ENCODE measurements around the gene DHPS. TPM values are rescaled to one million over a fixed set of nuclear protein-coding genes. Genes with fewer than 3 reads are reported as not detected.
"Not testable (repeated sequence)": the region's sequence is repeated elsewhere in the genome, so short reads cannot be mapped to it uniquely, and the experiment has no call there.

DHPS gene
- total RNA-seq, 1 donor from 2014 or later = 70.5 TPM

- Histone ChIP-seq H3K9me3 (no peaks in the 10 kb centered on the region), H3K36me3 (no peaks in the 10 kb centered on the region), H3K4me1 (no peaks in the 10 kb centered on the region), H3K4me3 (no peak within 1 kb of the TSS), H3K27ac (no peak within 1 kb of the TSS), H3K27me3 (no peaks in the 10 kb centered on the region)
- DNase-seq = no peak
- no peak for TF ChIP-seq CTCF (IDR thresholded peaks at IDR 0.05)
- intact Hi-C loops (cut with DNase I) = no loop called here
- no peak for ATAC-seq
Measured at GRCh38 chr19:12687496-12688196, 6.0 kb upstream of the DHPS start, which contains the start of gene GNG14. Gene GNG14 (plus strand): TSS chr19:12687998. CDS start chr19:12688049, 51 bp downstream.

DNA sequence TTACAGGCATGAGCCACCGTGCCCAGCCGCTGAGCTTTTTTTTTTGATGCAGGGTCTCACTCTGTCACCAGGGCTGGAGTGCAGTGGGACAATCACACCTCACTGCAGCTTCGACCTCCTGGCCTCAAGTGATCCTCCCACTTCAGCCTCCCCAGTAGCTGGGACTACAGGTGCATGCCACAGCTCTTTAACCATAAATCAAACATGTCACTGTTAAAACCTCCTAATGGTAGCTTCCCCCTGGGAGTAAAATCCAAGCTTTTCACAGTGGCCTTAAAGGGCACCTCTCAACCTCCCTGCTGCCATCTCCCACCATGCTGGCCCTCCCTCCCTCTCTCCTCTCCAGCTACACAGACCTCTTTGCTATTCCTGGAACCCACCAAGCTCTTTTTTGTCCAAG is 4.2 kb upstream of the DHPS start:
- intact Hi-C loops (cut with DNase I) = no loop called here
- DNase-seq (no peak), ATAC-seq (no peak)
- Histone ChIP-seq H3K4me1 (peaks cover 3% of the 10 kb centered on the region), H3K27me3 (no peaks in the 10 kb centered on the region), H3K4me3 (no peak overlapping the region), H3K9me3 (no peaks in the 10 kb centered on the region), H3K27ac (no peak overlapping the region), H3K36me3 (no peaks in the 10 kb centered on the region)
- TF ChIP-seq CTCF (IDR thresholded peaks at IDR 0.05) = no peak

DNA sequence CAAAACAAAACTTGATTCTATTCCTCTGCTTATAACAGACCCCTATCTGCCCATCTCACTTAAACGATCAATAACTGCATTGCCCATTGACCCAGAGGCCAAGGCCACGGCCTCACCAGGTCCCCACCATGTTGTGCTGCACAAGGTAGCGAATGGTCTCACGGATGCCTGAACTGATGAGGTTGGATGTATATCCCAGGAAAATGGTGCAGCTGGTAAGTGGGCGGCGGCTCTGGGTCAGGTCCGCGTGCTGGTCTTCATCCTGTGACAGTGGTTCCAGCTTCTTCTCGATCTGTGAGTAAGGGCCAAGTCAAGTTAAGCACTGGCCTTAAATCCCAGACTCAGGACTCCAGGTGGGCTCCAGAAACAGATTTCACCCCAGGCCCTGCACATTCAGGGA is 1.6 kb downstream of the DHPS start:
- Histone ChIP-seq H3K4me3 (no peak overlapping the region), H3K27me3 (no peaks in the 10 kb centered on the region), H3K4me1 (peaks cover 8% of the 10 kb centered on the region), H3K36me3 (peaks cover 49% of the 10 kb centered on the region), H3K27ac (no peak overlapping the region), H3K9me3 (no peaks in the 10 kb centered on the region)
- ATAC-seq (no peak), DNase-seq (no peak)
- no peak for TF ChIP-seq CTCF (IDR thresholded peaks at IDR 0.05)
- intact Hi-C loops (cut with DNase I) = no loop called here

GRCh38 chr19:12678039-12678438 is 3.6 kb downstream of the DHPS start:
- H3K4me1 ChIP-seq, H3K9me3 ChIP-seq, ATAC-seq, H3K27ac ChIP-seq, H3K4me3 ChIP-seq, H3K27me3 ChIP-seq, DNase-seq: not testable (repeated sequence)
- peaks cover 69% of the 10 kb centered on the region for H3K36me3 ChIP-seq
- intact Hi-C loops (cut with DNase I) = loop anchor here (10.0 kb wide), 1 partner anchor 113 kb away; no protein-coding TSS in a partner anchor

- no peak for TF ChIP-seq CTCF (IDR thresholded peaks at IDR 0.05)
- H3K4me3 ChIP-seq = no peak overlapping the region
- no peak for DNase-seq
- no peaks in the 10 kb centered on the region for H3K27me3 ChIP-seq
- intact Hi-C loops (cut with DNase I) = loop anchor here (10.0 kb wide), 1 partner anchor 112 kb away; no protein-coding TSS in a partner anchor
- peaks cover 78% of the 10 kb centered on the region for H3K36me3 ChIP-seq
- no peak overlapping the region for H3K27ac ChIP-seq
- H3K4me1 ChIP-seq = peaks cover 5% of the 10 kb centered on the region
- ATAC-seq = no peak
- H3K9me3 ChIP-seq = no peaks in the 10 kb centered on the region
Measured at GRCh38 chr19:12676928-12677327, 4.8 kb downstream of the DHPS start.

DNA sequence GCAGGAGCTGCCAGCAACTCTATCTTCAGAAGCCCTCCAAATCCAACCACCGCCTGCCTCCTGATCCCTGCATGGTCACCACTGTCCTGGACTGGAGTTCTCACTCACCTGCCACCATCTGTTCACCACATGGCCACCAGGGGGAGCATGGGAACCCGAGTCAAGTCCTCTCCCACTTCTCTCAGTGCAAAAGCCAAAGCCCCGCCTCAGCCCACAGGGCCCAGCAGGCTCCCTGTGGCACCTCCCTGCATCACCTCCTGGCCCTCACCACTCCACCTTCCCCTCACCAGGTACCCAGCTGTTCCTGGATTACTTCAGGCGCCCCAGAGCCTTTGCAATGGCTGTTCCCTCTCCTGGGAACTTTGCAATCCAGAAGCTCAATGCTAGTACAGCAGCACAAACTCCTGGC is 5.3 kb downstream of the DHPS start:
- no peaks in the 10 kb centered on the region for H3K9me3 ChIP-seq
- H3K36me3 ChIP-seq = peaks cover 78% of the 10 kb centered on the region
- ATAC-seq (peak; percentile 81), DNase-seq (peak; percentile 90)
- H3K27me3 ChIP-seq = no peaks in the 10 kb centered on the region
- H3K27ac ChIP-seq = no peak overlapping the region
- peaks cover 10% of the 10 kb centered on the region for H3K4me1 ChIP-seq
- intact Hi-C loops (cut with DNase I) = loop anchor here (10.0 kb wide), 1 partner anchor 112 kb away; no protein-coding TSS in a partner anchor
- TF ChIP-seq CTCF (IDR thresholded peaks at IDR 0.05) = peak; percentile 86
- no peak overlapping the region for H3K4me3 ChIP-seq

Data from upper lobe of right lung (tissue), 1 donor.